GM11168 (cell line): ENCODE measurements around the gene UGT1A6.
"Not testable (repeated sequence)": the region's sequence is repeated elsewhere in the genome, so short reads cannot be mapped to it uniquely, and the experiment has no call there.

ENCODE experiments used
- in situ Hi-C: fragments of 300-500 bp; cut with MboI; formaldehyde crosslinking; loops from one replicate; pipeline ENCODE4 v1.12.0; 2022; ENCODE audit warnings: low sequenced_read_pairs; ENCODE audit not compliant: unreplicated experiment

The UGT1A6 gene

GRCh38 chr2:233713262-233713615, 20.5 kb downstream of the UGT1A6 start:
- in situ Hi-C loops = loop anchor here (10.0 kb wide), 1 partner anchor 228 kb away; no protein-coding TSS in a partner anchor

GRCh38 chr2:233714121-233714520, 21.4 kb downstream of the UGT1A6 start:
- in situ Hi-C loops = loop anchor here (10.0 kb wide), 1 partner anchor 229 kb away; no protein-coding TSS in a partner anchor

- in situ Hi-C loops = loop anchor here (10.0 kb wide), 1 partner anchor 234 kb away; no protein-coding TSS in a partner anchor
Observed at GRCh38 chr2:233718552-233718951, 25.9 kb downstream of the UGT1A6 start, which contains the start of gene UGT1A4. UGT1A4 (plus strand) TSS chr2:233718736; CDS start chr2:233718821, 85 bp downstream.

GRCh38 chr2:233728723-233729301, 36.1 kb downstream of the UGT1A6 start, which contains the start of gene UGT1A3:
UGT1A3 (plus strand) TSS chr2:233729042; CDS start chr2:233729127, 85 bp downstream.
- in situ Hi-C loops = no loop called here

GRCh38 chr2:233736868-233737653, 44.4 kb downstream of the UGT1A6 start:
- in situ Hi-C loops = not testable (repeated sequence)

GRCh38 chr2:233740870-233741269, 48.2 kb downstream of the UGT1A6 start:
- in situ Hi-C loops = no loop called here

- in situ Hi-C loops = no loop called here
Observed at GRCh38 chr2:233743464-233744259, 51.0 kb downstream of the UGT1A6 start.

GRCh38 chr2:233745073-233745755, 52.5 kb downstream of the UGT1A6 start:
- in situ Hi-C loops = no loop called here

- in situ Hi-C loops = not testable (repeated sequence)
Observed at GRCh38 chr2:233745838-233746237, 53.1 kb downstream of the UGT1A6 start.

- in situ Hi-C loops = no loop called here
Observed at GRCh38 chr2:233746475-233747282, 54.0 kb downstream of the UGT1A6 start.

- in situ Hi-C loops = no loop called here
Observed at GRCh38 chr2:233747283-233747544, 54.5 kb downstream of the UGT1A6 start.

- in situ Hi-C loops = not testable (repeated sequence)
Observed at GRCh38 chr2:233750689-233751088, 58.0 kb downstream of the UGT1A6 start.

GRCh38 chr2:233751212-233752009, 58.7 kb downstream of the UGT1A6 start:
- in situ Hi-C loops = not testable (repeated sequence)

- in situ Hi-C loops = no loop called here
Observed at GRCh38 chr2:233754872-233755611, 62.4 kb downstream of the UGT1A6 start.

- in situ Hi-C loops = no loop called here
Observed at GRCh38 chr2:233756429-233757081, 63.9 kb downstream of the UGT1A6 start.

- in situ Hi-C loops = no loop called here
Observed at GRCh38 chr2:233758141-233758540, 65.5 kb downstream of the UGT1A6 start.

- in situ Hi-C loops = no loop called here
Observed at GRCh38 chr2:233758849-233759248, 66.2 kb downstream of the UGT1A6 start.

- in situ Hi-C loops = no loop called here
Observed at GRCh38 chr2:233760043-233760442, 67.4 kb downstream of the UGT1A6 start, which contains the start of gene UGT1A1. UGT1A1 (plus strand) TSS chr2:233760270; CDS start chr2:233760288, 18 bp downstream.
